ENCODE results near the gene BCL6B. TPM values are rescaled to one million over a fixed set of nuclear protein-coding genes. Genes with fewer than 3 reads are reported as not detected.

Gene BCL6B
- polyA plus RNA-seq, 1 experiment = not detected

DNA sequence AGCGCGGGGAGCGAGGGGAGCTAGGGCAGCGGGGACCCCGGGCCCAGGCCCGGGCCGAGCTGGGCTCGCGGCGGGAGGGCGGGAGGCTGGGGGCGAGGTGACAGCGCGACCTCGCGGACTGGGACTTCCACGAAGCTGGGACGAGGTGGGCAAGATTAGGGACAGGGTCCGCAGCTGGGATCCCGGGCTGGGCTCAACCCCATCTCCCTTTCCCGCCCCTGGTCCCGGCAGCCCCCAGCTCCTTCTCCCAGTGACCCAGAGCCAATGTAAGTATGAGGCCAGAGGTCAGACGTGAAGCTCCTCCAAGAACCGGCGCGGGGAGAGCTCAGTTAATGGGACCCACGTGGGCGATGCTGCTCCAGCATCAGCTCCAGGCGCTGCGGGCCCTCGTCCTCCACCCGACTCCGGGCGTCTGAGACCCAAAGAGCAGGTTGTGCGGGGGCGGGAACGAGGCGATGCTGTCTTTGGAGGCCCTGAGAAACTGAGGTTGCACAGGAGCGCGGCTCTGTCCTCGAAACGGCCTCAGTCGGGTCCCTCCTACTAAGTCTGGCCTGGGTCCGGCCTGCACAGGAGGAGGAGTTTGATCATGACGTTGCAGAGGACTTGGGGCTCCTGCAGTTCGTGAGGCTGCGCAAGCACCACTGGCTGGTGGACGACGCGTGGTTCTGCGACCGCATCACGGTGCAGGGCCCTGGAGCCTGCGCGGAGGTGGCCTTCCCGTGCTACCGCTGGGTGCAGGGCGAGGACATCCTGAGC, 26.4 kb upstream of the BCL6B start:
- H3K27me3 ChIP-seq (ENCODE audit: control insufficient read depth, insufficient read depth, low read length) = peaks cover 3% of the 10 kb centered on the region
- no peak overlapping the region for H3K4me3 ChIP-seq (ENCODE audit: low read depth, low read length)
- CTCF ChIA-PET = interaction anchor here (0.6 to 1.8 kb wide), 5 partner anchors 8 to 381 kb away, joined by 4 to 15 read pairs (median 6); no protein-coding TSS in a partner anchor
- H3K9me3 ChIP-seq (ENCODE audit: control insufficient read depth, insufficient read depth, low read length) = peaks cover 6% of the 10 kb centered on the region; the same call in 1 of the 2 replicates
- POLR2A ChIA-PET = interaction anchor here (1.0 kb wide), 1 partner anchor 16 kb away, joined by 3 read pairs; the partner anchor contains the start of gene RNASEK
- TF ChIP-seq, protein P1, sequence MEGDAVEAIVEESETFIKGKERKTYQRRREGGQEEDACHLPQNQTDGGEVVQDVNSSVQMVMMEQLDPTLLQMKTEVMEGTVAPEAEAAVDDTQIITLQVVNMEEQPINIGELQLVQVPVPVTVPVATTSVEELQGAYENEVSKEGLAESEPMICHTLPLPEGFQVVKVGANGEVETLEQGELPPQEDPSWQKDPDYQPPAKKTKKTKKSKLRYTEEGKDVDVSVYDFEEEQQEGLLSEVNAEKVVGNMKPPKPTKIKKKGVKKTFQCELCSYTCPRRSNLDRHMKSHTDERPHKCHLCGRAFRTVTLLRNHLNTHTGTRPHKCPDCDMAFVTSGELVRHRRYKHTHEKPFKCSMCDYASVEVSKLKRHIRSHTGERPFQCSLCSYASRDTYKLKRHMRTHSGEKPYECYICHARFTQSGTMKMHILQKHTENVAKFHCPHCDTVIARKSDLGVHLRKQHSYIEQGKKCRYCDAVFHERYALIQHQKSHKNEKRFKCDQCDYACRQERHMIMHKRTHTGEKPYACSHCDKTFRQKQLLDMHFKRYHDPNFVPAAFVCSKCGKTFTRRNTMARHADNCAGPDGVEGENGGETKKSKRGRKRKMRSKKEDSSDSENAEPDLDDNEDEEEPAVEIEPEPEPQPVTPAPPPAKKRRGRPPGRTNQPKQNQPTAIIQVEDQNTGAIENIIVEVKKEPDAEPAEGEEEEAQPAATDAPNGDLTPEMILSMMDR (IDR thresholded peaks at IDR 0.05; ENCODE audit: low read depth, low read length) = no peak
- H3K27ac ChIP-seq (ENCODE audit: low read depth, low read length) = no peak overlapping the region
- no peak for DNase-seq (ENCODE audit: low read depth, low spot score)

DNA sequence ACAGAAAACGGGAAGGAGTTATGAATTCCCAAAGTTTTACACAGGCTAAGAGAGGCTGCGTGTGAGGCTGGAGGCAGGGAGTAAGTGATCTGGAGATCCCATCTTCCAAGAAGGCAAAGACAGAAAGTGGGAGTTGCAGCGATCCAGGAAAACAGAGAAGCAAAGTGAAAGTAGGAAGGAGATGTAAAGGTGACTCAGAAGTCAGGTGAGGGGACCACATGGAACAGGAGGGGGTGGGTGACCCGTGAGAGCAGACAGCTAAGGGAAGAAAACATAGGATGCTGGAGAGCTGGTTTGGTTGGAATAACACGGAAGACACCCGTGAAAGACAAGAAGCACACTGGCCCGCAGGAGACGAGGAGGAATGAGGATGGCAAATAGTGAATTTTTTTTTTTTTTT, 25.7 kb upstream of the BCL6B start:
- no peak overlapping the region for H3K27ac ChIP-seq (ENCODE audit: low read depth, low read length)
- POLR2A ChIA-PET = no interaction called here
- TF ChIP-seq, protein P1 (IDR thresholded peaks at IDR 0.05; ENCODE audit: low read depth, low read length) = no peak
- no peak overlapping the region for H3K4me3 ChIP-seq (ENCODE audit: low read depth, low read length)
- DNase-seq (ENCODE audit: low read depth, low spot score) = no peak
- H3K27me3 ChIP-seq (ENCODE audit: control insufficient read depth, insufficient read depth, low read length) = peaks cover 3% of the 10 kb centered on the region
- peaks cover 6% of the 10 kb centered on the region; the same call in 1 of the 2 replicates for H3K9me3 ChIP-seq (ENCODE audit: control insufficient read depth, insufficient read depth, low read length)
- CTCF ChIA-PET = interaction anchor here (0.6 to 1.8 kb wide), 3 partner anchors 83 to 153 kb away, joined by 4 to 8 read pairs (median 5); no protein-coding TSS in a partner anchor

DNA sequence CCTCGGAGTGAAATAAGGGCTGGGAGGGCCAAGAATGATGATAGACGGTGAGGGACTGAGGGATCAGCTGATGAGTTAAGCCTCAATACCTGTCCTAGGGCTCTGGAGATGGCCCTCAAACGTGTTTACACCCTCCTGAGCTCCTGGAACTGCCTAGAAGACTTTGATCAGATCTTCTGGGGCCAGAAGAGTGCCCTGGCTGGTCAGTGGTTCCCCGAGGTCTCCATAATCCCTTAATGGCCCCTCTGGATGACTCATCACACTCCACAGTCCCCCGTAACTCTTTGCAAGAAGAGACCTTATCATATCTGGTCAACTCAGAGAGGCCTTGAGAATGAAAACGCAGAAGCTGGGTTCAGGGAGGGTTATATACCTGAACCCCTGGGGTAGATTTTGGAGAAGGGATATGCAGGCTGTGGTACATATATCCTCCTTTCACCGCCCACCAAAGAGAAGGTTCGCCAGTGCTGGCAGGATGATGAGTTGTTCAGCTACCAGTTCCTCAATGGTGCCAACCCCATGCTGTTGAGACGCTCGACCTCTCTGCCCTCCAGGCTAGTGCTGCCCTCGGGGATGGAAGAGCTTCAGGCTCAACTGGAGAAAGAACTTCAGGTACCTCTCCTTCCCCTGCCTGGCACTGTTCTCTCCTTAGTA, 23.9 kb upstream of the BCL6B start:
- no peak for DNase-seq (ENCODE audit: low read depth, low spot score)
- TF ChIP-seq, protein P1 (IDR thresholded peaks at IDR 0.05; ENCODE audit: low read depth, low read length) = no peak
- POLR2A ChIA-PET = no interaction called here
- Histone ChIP-seq H3K4me3 (ENCODE audit: low read depth, low read length) (no peak overlapping the region), H3K27me3 (ENCODE audit: control insufficient read depth, insufficient read depth, low read length) (peaks cover 3% of the 10 kb centered on the region), H3K9me3 (ENCODE audit: control insufficient read depth, insufficient read depth, low read length) (peaks cover 6% of the 10 kb centered on the region; the same call in 1 of the 2 replicates), H3K27ac (ENCODE audit: low read depth, low read length) (no peak overlapping the region)
- CTCF ChIA-PET = interaction anchor here (0.5 to 2.5 kb wide), 4 partner anchors 23 to 128 kb away, joined by 4 to 12 read pairs (median 6); no protein-coding TSS in a partner anchor

DNA sequence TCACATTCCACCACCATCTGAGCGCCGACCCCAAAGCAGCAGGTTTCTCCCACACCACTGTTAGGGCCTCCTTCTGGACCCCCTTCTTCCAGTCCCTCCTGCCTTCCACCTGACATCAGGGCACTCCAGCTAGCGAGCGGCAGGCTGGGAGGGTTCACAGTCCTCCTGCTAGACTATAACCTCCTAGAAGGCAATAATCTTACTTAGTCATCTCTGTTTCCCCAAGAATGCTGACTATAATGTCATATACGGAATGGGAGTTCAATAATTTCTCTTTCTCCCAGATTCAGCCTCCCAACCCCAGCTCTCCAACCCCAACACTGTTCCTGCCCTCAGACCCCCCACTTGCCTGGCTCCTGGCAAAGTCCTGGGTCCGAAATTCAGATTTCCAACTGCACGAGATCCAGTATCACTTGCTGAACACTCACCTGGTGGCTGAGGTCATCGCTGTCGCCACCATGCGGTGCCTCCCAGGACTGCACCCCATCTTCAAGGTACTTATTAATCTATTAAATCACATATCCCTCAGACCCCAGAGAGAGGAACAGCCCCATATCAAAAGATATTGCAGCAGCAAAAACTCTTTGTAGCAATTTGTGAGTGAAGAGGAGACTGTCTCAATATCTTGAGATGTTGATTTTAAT, 21.4 kb upstream of the BCL6B start:
- Histone ChIP-seq H3K27me3 (ENCODE audit: control insufficient read depth, insufficient read depth, low read length) (no peaks in the 10 kb centered on the region), H3K9me3 (ENCODE audit: control insufficient read depth, insufficient read depth, low read length) (peaks cover 5% of the 10 kb centered on the region; the same call in 1 of the 2 replicates), H3K27ac (ENCODE audit: low read depth, low read length) (no peak overlapping the region), H3K4me3 (ENCODE audit: low read depth, low read length) (no peak overlapping the region)
- CTCF ChIA-PET = interaction anchor here (0.7 to 7.8 kb wide), 4 partner anchors 20 to 96 kb away, joined by 4 to 218 read pairs (median 102); no protein-coding TSS in a partner anchor
- TF ChIP-seq, protein P1 (IDR thresholded peaks at IDR 0.05; ENCODE audit: low read depth, low read length) = peak; percentile 62
- POLR2A ChIA-PET = no interaction called here
- no peak for DNase-seq (ENCODE audit: low read depth, low spot score)

Measured in AG04450 (cell line).